Keratinocyte (primary cell): ENCODE data around the gene LAMA4.

Source experiments
- EZH2 ChIP-seq: IDR thresholded peaks from one replicate; pipeline ENCODE4 v1.6.1; 2012; ENCODE audit warnings: inconsistent platforms, mild to moderate bottlenecking, low read length, moderate library complexity
- TF ChIP-seq, protein P1 (sequence below), 3 experiments: IDR thresholded peaks in 1 of 3; conservative IDR thresholded peaks in 1 of 3; optimal IDR thresholded peaks in 1 of 3; 2 replicates in 2 of 3; 3 replicates in 1 of 3; pipeline versions ENCODE3 to v1.5.1; 2011; ENCODE audit warnings: low read length in 3 of 3, mild to moderate bottlenecking in 3 of 3, moderate library complexity in 2 of 3, control low read depth in 1 of 3, inconsistent platforms in 1 of 3; ENCODE audit not compliant: insufficient read depth in 2 of 3; ENCODE audit errors: extremely low read depth in 1 of 3

DNA sequence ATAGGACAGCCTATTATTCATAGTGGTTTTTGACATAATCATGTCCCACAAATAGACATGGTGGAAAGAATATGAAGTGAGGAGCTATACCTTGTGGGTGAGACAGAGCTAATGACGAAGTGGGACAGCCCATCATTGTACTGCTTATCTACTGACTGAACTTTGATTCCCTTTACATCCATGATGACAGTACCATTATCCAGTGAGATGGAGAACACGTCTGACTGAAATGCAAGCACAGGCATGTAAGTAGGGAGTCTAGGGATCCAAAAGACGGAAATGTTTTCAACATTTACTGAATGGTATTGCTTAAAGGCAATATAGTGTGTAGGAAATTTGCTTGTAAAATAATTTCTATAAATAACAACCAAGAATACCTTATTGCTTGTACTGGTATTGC lies 123.5 kb downstream of the LAMA4 start:
- no peak for TF ChIP-seq EZH2
- TF ChIP-seq, protein P1, sequence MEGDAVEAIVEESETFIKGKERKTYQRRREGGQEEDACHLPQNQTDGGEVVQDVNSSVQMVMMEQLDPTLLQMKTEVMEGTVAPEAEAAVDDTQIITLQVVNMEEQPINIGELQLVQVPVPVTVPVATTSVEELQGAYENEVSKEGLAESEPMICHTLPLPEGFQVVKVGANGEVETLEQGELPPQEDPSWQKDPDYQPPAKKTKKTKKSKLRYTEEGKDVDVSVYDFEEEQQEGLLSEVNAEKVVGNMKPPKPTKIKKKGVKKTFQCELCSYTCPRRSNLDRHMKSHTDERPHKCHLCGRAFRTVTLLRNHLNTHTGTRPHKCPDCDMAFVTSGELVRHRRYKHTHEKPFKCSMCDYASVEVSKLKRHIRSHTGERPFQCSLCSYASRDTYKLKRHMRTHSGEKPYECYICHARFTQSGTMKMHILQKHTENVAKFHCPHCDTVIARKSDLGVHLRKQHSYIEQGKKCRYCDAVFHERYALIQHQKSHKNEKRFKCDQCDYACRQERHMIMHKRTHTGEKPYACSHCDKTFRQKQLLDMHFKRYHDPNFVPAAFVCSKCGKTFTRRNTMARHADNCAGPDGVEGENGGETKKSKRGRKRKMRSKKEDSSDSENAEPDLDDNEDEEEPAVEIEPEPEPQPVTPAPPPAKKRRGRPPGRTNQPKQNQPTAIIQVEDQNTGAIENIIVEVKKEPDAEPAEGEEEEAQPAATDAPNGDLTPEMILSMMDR (optimal IDR thresholded peaks at IDR 0.05 in 1 of 3, IDR thresholded peaks at IDR 0.05 in 1 of 3, conservative IDR thresholded peaks at IDR 0.05 in 1 of 3; ENCODE audit: extremely low read depth in 1 of 3, insufficient read depth in 2 of 3, low read length in 3 of 3), result no peak
